HFFc6 (cell line): ENCODE measurements around the gene RLN3. TPM values are rescaled to one million over a fixed set of nuclear protein-coding genes. Genes with fewer than 3 reads are reported as not detected.

Experiments used
- DNase-seq: peaks from one replicate; pipeline ENCODE4 v3.0.0-alpha.2; 2018
- H3K27ac Mint-ChIP-seq: 2 replicates; pipeline ENCODE4 v1.8.0; 2020; ENCODE audit warnings: mild to moderate bottlenecking, mixed read lengths
- H3K27me3 Mint-ChIP-seq: 2 replicates; pipeline ENCODE4 v1.8.0; 2021; ENCODE audit warnings: mild to moderate bottlenecking, moderate library complexity, mixed read lengths; ENCODE audit not compliant: insufficient read depth
- H3K36me3 Mint-ChIP-seq: 2 replicates; pipeline ENCODE4 v1.8.0; 2021; ENCODE audit warnings: low read depth, mixed read lengths
- H3K4me1 Mint-ChIP-seq: 2 replicates; pipeline ENCODE4 v1.8.0; 2020; ENCODE audit warnings: low read depth, mixed read lengths
- H3K4me3 Mint-ChIP-seq: 2 replicates; pipeline ENCODE4 v1.8.0; 2020; ENCODE audit warnings: mild to moderate bottlenecking, moderate library complexity, mixed read lengths
- H3K9me3 Mint-ChIP-seq: 2 replicates; pipeline ENCODE4 v1.8.0; 2020; ENCODE audit warnings: mild to moderate bottlenecking, mixed read lengths
- CTCF ChIP-seq: fragments of 200-600 bp; sonication (generic); IDR thresholded peaks from 2 replicates; pipeline ENCODE4 v1.5.0; 2021; ENCODE audit warnings: antibody characterized with exemption, mild to moderate bottlenecking
- long read RNA-seq: library from polyadenylated mRNA; unstranded; transcript quantifications from one replicate; pipeline ENCODE4 v2.0.0, GENCODE V29; 2019
- total RNA-seq, 6 experiments: library from RNA; stranded (reverse); fragmentation: NEBNext Ultra II Directional; extraction: Animal tissue kit (Norgen Biotek cat#: 25700); gene quantifications; 2 replicates in 1 of 6; 3 replicates in 5 of 6; pipeline ENCODE4 v1.2.3, GENCODE V29; 2021

RLN3 gene
- not detected for total RNA-seq
- long read RNA-seq = 0 reads

DNA sequence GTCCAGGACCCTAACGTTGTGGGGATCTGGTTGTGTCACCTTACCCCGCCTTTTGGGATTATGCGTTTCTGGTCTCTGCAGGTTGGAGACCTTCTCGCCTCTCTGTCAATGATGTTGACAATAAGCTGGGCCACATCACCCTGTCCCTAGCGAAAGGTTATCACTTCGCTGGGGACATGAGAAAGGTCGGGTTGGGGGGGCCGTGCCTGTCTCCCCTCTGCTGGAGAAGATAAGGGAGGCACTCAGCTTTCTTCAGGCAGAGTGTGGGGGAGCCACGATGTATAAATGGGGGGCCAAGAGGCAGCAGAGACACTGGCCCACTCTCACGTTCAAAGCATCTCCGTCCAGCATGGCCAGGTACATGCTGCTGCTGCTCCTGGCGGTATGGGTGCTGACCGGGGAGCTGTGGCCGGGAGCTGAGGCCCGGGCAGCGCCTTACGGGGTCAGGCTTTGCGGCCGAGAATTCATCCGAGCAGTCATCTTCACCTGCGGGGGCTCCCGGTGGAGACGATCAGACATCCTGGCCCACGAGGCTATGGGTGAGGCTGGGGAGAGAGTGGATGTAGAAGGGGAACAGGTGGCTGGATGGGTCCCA, at the start of gene RLN3:
TSS of gene RLN3 (plus strand) at position 293 of the 595 bp plus-strand sequence. CDS start at position 350, 57 bp downstream.
- Mint-ChIP-seq H3K27ac (no peak within 1 kb of the TSS), H3K4me3 (no peak within 1 kb of the TSS), H3K4me1 (peaks cover 6% of the 10 kb centered on the region), H3K9me3 (no peaks in the 10 kb centered on the region), H3K36me3 (no peaks in the 10 kb centered on the region), H3K27me3 (peaks cover 5% of the 10 kb centered on the region)
- TF ChIP-seq CTCF = no peak
- no peak for DNase-seq

DNA sequence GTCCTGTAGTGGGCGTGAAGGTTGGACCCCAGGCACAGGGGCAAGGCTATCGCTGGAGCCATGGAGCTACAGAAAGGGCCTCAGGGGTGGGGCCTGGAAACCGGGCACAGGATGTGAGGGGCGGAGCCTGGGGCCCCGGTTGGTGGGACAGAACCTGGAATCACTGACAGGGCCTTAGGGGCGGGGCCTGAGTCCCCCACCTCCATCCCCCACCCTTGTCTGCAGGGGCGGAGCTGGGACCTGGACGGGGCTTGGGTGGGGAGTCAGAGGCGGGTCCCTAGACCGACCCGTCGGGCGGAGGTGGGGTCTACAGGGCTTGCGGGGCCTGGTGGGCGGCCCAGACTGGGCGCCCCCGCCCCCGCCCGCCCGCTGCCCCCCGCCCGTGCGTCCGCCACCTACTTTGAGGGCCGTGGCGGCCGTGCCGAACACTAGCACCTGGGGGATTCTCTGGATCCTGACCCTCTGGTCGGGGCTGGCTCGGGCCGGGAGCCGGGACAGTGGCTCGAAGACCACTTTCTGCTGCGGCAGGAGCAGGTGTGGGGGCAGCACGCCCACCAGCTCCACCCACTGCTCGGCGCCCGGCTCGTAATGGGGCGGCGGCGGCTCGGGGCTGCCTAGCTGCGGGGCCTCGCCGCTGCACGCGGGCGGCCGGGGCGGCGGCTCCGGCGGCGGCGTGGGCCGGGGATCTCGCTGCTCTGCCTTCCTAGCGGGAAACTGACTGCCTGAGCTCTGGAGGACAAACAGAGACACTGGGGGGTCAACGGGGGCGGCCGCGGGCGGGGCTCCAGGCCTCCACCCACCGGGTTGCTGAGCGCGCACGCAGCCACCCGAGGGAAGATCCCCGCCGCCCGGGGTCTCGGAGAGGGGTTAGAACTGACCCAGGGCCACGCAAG, 49.4 kb upstream of the RLN3 start:
- H3K4me1 Mint-ChIP-seq = peaks cover 6% of the 10 kb centered on the region; the same call in 1 of the 2 replicates
- H3K27me3 Mint-ChIP-seq = peaks cover 3% of the 10 kb centered on the region; the same call in 1 of the 2 replicates
- no peaks in the 10 kb centered on the region for H3K9me3 Mint-ChIP-seq
- no peak overlapping the region for H3K27ac Mint-ChIP-seq
- H3K36me3 Mint-ChIP-seq = peaks cover 9% of the 10 kb centered on the region
- TF ChIP-seq CTCF = no peak
- H3K4me3 Mint-ChIP-seq = no peak overlapping the region
- no peak for DNase-seq

- H3K4me3 Mint-ChIP-seq = no peak overlapping the region
Observed at GRCh38 chr19:13979244-13979615, 48.7 kb upstream of the RLN3 start.

GRCh38 chr19:13979686-13980085, 48.3 kb upstream of the RLN3 start:
- Mint-ChIP-seq H3K4me3 (no peak overlapping the region), H3K4me1 (peaks cover 6% of the 10 kb centered on the region; the same call in 1 of the 2 replicates), H3K27ac (no peak overlapping the region), H3K36me3 (no peaks in the 10 kb centered on the region; the same call in 1 of the 2 replicates), H3K9me3 (no peaks in the 10 kb centered on the region), H3K27me3 (peaks cover 3% of the 10 kb centered on the region; the same call in 1 of the 2 replicates)
- no peak for TF ChIP-seq CTCF
- DNase-seq = no peak

More at GRCh38 chr19:13979244-13979615, 48.7 kb upstream of the RLN3 start:
- no peaks in the 10 kb centered on the region for H3K9me3 Mint-ChIP-seq
- no peak for TF ChIP-seq CTCF
- peaks cover 4% of the 10 kb centered on the region; the same call in 1 of the 2 replicates for H3K36me3 Mint-ChIP-seq
- H3K4me1 Mint-ChIP-seq = peaks cover 6% of the 10 kb centered on the region; the same call in 1 of the 2 replicates
- H3K27ac Mint-ChIP-seq = no peak overlapping the region
- no peak for DNase-seq
- peaks cover 3% of the 10 kb centered on the region; the same call in 1 of the 2 replicates for H3K27me3 Mint-ChIP-seq

DNA sequence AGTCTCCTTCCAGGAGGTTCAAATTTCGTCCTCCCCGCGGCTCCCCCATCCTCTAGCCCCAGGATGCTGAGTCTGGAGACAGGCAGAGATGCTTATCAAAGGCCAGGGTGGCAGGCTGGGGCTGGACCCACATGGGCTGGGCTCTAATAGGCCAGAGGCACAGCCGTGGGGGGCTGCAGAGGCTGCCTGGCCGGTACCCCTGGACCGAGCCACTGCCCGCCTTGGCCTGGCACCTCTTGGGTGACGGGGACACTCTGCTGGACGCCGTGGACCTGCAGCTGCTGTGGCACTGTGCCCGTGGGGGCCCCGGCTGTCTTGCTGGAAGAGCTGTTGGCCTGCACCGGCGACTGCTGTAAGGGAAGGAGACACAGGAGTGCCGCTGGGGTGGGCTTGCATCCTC, 47.6 kb upstream of the RLN3 start:
- H3K4me3 Mint-ChIP-seq = no peak overlapping the region
- H3K4me1 Mint-ChIP-seq = peaks cover 8% of the 10 kb centered on the region
- H3K27ac Mint-ChIP-seq = no peak overlapping the region
- no peaks in the 10 kb centered on the region for H3K9me3 Mint-ChIP-seq
- no peak for TF ChIP-seq CTCF
- H3K36me3 Mint-ChIP-seq = no peaks in the 10 kb centered on the region; the same call in 1 of the 2 replicates
- H3K27me3 Mint-ChIP-seq = peaks cover 3% of the 10 kb centered on the region; the same call in 1 of the 2 replicates
- DNase-seq = no peak
